ENCODE measurements around the gene DNAJC1.
A peak's percentile ranks its signal among the peaks of the same experiment; 100 is the strongest.
"Not testable (repeated sequence)": the region's sequence is repeated elsewhere in the genome, so short reads cannot be mapped to it uniquely, and the experiment has no call there.

The DNAJC1 gene

DNA sequence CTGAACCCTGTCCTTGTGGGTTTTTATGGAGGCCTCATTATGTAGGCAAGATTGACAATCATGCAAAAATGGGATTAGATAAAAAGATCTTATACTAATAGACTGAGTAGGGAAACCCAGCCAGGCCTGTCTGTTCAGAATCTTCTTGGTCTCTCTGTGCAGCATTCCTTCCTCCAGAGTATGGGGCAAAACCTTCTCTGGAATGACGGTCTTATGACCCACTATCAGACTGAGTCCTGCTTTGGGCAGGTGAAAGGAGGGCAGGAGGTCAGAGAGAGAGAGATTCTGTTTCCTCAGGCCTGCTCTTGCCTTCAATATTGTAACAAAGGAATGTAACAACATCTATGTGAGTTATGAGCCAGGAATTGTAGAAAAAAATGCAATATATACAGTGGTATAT, 182.6 kb downstream of the DNAJC1 start:
- H3K27ac Mint-ChIP-seq: no peak overlapping the region
- ATAC-seq (replicated peaks) (no peak), DNase-seq (no peak)
- H3K9me3 Mint-ChIP-seq: no peaks in the 10 kb centered on the region
- H3K27me3 Mint-ChIP-seq: no peaks in the 10 kb centered on the region
- H3K36me3 Mint-ChIP-seq (ENCODE audit: insufficient read depth): no peaks in the 10 kb centered on the region
- H3K4me3 Mint-ChIP-seq: no peak overlapping the region
- H3K4me1 Mint-ChIP-seq (ENCODE audit: low read depth in 2 of 2): peaks cover 0 to 3% of the 10 kb centered on the region in 2 donors

DNA sequence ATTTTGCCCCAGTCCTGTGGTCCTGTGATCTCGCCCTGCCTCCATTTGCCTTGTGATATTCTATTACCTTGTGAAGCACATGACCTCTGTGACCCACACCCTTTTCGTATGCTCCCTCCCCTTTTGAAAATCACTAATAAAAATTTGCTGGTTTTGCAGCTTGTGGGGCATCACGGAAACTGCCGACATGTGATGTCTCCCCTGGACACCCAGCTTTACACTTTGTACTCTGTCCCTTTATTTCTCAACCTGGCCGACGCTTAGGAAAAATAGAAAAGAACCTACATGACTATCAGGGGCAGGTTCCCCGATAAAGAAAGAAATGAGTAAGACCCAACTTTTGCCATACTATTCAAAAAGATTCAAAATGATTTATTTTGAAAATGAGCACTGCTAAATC, 185.1 kb downstream of the DNAJC1 start:
- not testable (repeated sequence) for H3K36me3 Mint-ChIP-seq (ENCODE audit: insufficient read depth); H3K27ac Mint-ChIP-seq; H3K27me3 Mint-ChIP-seq; H3K4me3 Mint-ChIP-seq; H3K9me3 Mint-ChIP-seq; DNase-seq; ATAC-seq (replicated peaks); H3K4me1 Mint-ChIP-seq (ENCODE audit: low read depth in 2 of 2)

GRCh38 chr10:21814866-21815265, 188.7 kb downstream of the DNAJC1 start:
- Mint-ChIP-seq H3K36me3 (ENCODE audit: insufficient read depth) (no peaks in the 10 kb centered on the region), H3K4me3 (no peak overlapping the region), H3K27ac (no peak overlapping the region), H3K27me3 (no peaks in the 10 kb centered on the region), H3K4me1 (ENCODE audit: low read depth in 2 of 2) (peaks cover 0 to 2% of the 10 kb centered on the region in 2 donors), H3K9me3 (no peaks in the 10 kb centered on the region)
- ATAC-seq (replicated peaks): no peak
- no peak for DNase-seq

DNA sequence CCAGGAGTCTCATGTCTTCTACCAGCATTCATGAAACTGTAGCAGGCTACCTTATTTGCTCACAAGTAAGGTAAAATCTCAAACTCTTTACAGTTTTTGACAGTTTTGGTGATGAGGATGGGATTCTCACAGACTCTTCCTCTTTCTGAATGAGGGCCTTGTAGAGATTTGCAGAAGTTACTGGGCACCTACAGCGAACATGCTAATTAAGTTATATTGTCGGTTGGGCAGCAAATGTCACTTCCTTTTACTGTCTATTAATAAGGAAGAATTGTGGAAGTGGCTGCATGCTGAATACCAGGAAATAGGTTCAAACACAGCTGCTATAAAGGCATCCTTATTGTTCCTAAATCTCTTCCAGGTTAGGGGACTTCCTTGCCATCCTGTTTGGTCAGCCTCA, 189.6 kb downstream of the DNAJC1 start:
- ATAC-seq (replicated peaks): no peak
- H3K27me3 Mint-ChIP-seq: no peaks in the 10 kb centered on the region
- no peaks in the 10 kb centered on the region for H3K36me3 Mint-ChIP-seq (ENCODE audit: insufficient read depth)
- no peak for DNase-seq
- H3K4me1 Mint-ChIP-seq (ENCODE audit: low read depth in 2 of 2): peaks cover 0 to 2% of the 10 kb centered on the region in 2 donors
- H3K27ac Mint-ChIP-seq: no peak overlapping the region
- no peak overlapping the region for H3K4me3 Mint-ChIP-seq
- H3K9me3 Mint-ChIP-seq: no peaks in the 10 kb centered on the region

DNA sequence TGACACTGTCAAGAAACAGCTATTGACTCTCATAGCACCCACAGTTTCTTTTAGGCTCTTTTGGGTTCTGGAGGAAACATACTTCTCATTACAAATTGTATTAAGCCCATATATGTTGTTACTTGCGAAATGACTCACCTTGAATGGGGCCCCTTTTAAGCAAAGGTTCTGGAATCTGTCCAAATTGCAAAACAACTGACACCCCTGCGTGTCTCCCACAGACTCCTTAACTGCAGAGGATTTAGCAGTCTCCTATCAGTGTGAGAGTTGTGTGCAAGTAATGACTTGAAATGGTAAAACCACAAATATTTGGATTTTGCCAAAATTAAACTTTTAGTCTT, 192.3 kb downstream of the DNAJC1 start:
- DNase-seq (no peak), ATAC-seq (replicated peaks) (no peak)
- Mint-ChIP-seq H3K27me3 (no peaks in the 10 kb centered on the region), H3K4me3 (no peak overlapping the region), H3K27ac (no peak overlapping the region), H3K4me1 (ENCODE audit: low read depth in 2 of 2) (peaks cover 0 to 5% of the 10 kb centered on the region in 2 donors), H3K9me3 (no peaks in the 10 kb centered on the region), H3K36me3 (ENCODE audit: insufficient read depth) (no peaks in the 10 kb centered on the region)

DNA sequence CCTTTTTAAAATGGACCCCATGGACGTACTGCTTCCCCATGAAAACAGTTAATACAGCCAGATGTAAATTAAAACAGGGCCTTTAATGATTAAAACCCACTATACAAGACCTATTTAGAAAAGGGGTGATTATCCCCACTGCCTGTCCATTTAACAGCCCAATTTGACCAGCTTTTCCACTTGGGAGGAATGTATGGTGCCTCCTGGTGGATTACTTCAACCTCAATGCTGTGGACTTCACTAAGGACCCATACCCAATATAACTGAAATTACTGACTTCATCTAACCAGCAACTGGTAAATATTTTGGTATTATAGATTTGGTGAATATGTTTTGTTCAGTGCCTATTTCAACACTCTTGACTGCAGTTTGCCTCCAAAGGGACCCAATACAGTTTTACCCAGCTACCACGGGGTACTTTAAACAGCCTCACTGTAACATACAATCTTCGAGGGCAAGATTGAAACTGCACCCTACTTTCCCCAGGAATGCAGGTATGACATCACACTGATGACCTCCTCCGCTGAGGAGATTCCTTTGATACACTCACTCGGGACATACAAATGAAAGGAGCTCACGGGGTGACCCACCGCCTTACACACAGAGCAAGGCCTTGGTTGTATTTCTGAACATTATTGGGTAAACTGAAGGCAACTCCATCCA, 192.8 kb downstream of the DNAJC1 start:
- ATAC-seq (replicated peaks) (no peak), DNase-seq (no peak)
- H3K9me3 Mint-ChIP-seq: no peaks in the 10 kb centered on the region
- H3K36me3 Mint-ChIP-seq (ENCODE audit: insufficient read depth): no peaks in the 10 kb centered on the region
- peak overlapping the region in 1 of 2 donors; percentile 22 for H3K27ac Mint-ChIP-seq
- H3K27me3 Mint-ChIP-seq: no peaks in the 10 kb centered on the region
- peaks cover 0 to 5% of the 10 kb centered on the region in 2 donors for H3K4me1 Mint-ChIP-seq (ENCODE audit: low read depth in 2 of 2)
- no peak overlapping the region for H3K4me3 Mint-ChIP-seq

GRCh38 chr10:21808550-21808949, 195.0 kb downstream of the DNAJC1 start:
- Mint-ChIP-seq H3K27me3 (no peaks in the 10 kb centered on the region), H3K4me3 (no peak overlapping the region), H3K4me1 (ENCODE audit: low read depth in 2 of 2) (peaks cover 0 to 3% of the 10 kb centered on the region in 2 donors), H3K9me3 (no peaks in the 10 kb centered on the region), H3K27ac (no peak overlapping the region), H3K36me3 (ENCODE audit: insufficient read depth) (no peaks in the 10 kb centered on the region)
- ATAC-seq (replicated peaks): no peak
- DNase-seq: no peak

- ATAC-seq (replicated peaks): no peak
- peak overlapping the region in 1 of 2 donors; percentile 21 for H3K27ac Mint-ChIP-seq
- no peak overlapping the region for H3K4me3 Mint-ChIP-seq
- no peak for DNase-seq
- no peaks in the 10 kb centered on the region for H3K9me3 Mint-ChIP-seq
- H3K4me1 Mint-ChIP-seq (ENCODE audit: low read depth in 2 of 2): peaks cover 0 to 3% of the 10 kb centered on the region in 2 donors
- no peaks in the 10 kb centered on the region for H3K36me3 Mint-ChIP-seq (ENCODE audit: insufficient read depth)
- no peaks in the 10 kb centered on the region for H3K27me3 Mint-ChIP-seq
Observed at GRCh38 chr10:21807180-21807579, 196.3 kb downstream of the DNAJC1 start.

GRCh38 chr10:21803374-21803773, 200.2 kb downstream of the DNAJC1 start:
- no peaks in the 10 kb centered on the region for H3K9me3 Mint-ChIP-seq
- no peaks in the 10 kb centered on the region for H3K27me3 Mint-ChIP-seq
- H3K36me3 Mint-ChIP-seq (ENCODE audit: insufficient read depth): no peaks in the 10 kb centered on the region
- H3K4me3 Mint-ChIP-seq: no peak overlapping the region
- ATAC-seq (replicated peaks) (no peak), DNase-seq (no peak)
- H3K27ac Mint-ChIP-seq: no peak overlapping the region
- H3K4me1 Mint-ChIP-seq (ENCODE audit: low read depth in 2 of 2): peaks cover 7 to 16% of the 10 kb centered on the region in 2 donors

GRCh38 chr10:21801609-21802008, 201.9 kb downstream of the DNAJC1 start:
- no peak overlapping the region for H3K4me3 Mint-ChIP-seq
- H3K27me3 Mint-ChIP-seq: no peaks in the 10 kb centered on the region
- peaks cover 3% of the 10 kb centered on the region for H3K36me3 Mint-ChIP-seq (ENCODE audit: insufficient read depth)
- no peak for DNase-seq
- no peak overlapping the region for H3K27ac Mint-ChIP-seq
- H3K4me1 Mint-ChIP-seq (ENCODE audit: low read depth in 2 of 2): peaks cover 11 to 26% of the 10 kb centered on the region in 2 donors
- no peak for ATAC-seq (replicated peaks)
- no peaks in the 10 kb centered on the region for H3K9me3 Mint-ChIP-seq

- peak; percentile 93 for ATAC-seq (replicated peaks)
- Mint-ChIP-seq H3K4me1 (ENCODE audit: low read depth in 2 of 2) (peaks cover 11 to 26% of the 10 kb centered on the region in 2 donors), H3K4me3 (peak overlapping the region in 1 of 2 donors; percentile 26), H3K27me3 (no peaks in the 10 kb centered on the region), H3K27ac (peak overlapping the region; percentile 0 to 88), H3K36me3 (ENCODE audit: insufficient read depth) (peaks cover 3% of the 10 kb centered on the region), H3K9me3 (no peaks in the 10 kb centered on the region)
- no peak for DNase-seq
Observed at GRCh38 chr10:21797984-21798765, 205.4 kb downstream of the DNAJC1 start.

DNA sequence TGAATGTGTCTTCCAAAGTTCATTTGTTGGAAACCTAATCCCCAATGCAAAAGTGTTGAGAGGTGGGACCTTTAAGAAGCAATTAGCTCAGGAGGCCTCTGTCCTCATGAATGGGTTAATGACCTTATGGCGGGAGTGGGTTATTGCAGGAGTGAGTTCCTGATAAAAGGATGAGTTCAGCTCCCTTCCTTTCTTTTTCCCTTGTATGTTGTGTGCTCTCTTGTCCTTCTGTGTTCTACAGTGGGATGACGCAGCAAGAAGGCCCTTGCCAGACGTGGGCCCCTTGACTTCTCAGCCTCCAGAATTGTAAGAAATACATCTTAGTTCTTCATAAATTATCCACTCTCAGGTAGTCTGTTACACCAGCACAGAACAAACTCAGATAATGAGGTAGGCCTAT, 206.0 kb downstream of the DNAJC1 start:
- Mint-ChIP-seq H3K36me3 (ENCODE audit: insufficient read depth) (peaks cover 3% of the 10 kb centered on the region), H3K9me3 (no peaks in the 10 kb centered on the region), H3K4me3 (peak overlapping the region in 1 of 2 donors; percentile 26), H3K4me1 (ENCODE audit: low read depth in 2 of 2) (peaks cover 11 to 26% of the 10 kb centered on the region in 2 donors), H3K27me3 (no peaks in the 10 kb centered on the region), H3K27ac (peak overlapping the region; percentile 0 to 88)
- DNase-seq (no peak), ATAC-seq (replicated peaks) (peak; percentile 11)

DNA sequence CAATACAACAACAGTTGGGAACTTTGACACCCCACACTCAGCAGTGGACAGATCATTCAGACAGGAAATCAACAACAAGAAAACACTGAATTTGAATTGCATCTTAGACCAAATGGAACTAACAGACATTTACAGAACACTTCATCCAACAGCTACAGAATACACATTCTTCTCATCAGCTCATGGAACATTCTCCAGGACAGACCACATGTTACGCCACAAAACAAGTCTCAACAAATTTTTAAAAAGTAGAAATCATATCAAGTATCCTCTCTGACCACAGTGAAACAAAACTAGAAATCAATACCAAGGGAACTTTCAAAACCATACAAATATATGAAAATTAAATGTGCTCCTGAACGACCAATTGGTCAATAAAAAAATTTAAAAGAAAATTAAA, 212.3 kb downstream of the DNAJC1 start:
- DNase-seq (no peak), ATAC-seq (replicated peaks) (no peak)
- H3K27ac Mint-ChIP-seq: no peak overlapping the region
- no peaks in the 10 kb centered on the region for H3K36me3 Mint-ChIP-seq (ENCODE audit: insufficient read depth)
- no peak overlapping the region for H3K4me3 Mint-ChIP-seq
- peaks cover 3 to 19% of the 10 kb centered on the region in 2 donors for H3K4me1 Mint-ChIP-seq (ENCODE audit: low read depth in 2 of 2)
- no peaks in the 10 kb centered on the region for H3K27me3 Mint-ChIP-seq
- no peaks in the 10 kb centered on the region for H3K9me3 Mint-ChIP-seq

DNA sequence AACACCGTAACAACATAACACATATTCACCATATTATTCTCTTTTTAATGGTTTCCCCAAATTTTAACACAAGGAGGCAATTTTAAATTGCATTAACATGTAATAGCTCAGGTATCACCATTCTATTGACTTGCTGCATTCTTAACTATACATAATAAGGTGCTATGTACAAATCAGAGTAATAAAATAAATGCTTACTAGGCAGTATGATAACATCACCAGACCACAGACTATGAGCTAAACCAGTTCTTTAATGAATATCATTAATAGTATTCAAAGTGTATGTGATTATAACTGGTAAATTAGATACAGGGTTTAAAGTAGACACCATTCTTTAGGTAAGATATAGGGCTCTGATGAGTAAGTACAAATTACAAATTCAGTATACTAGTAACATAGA, 226.6 kb downstream of the DNAJC1 start:
- peaks cover 7% of the 10 kb centered on the region for H3K36me3 Mint-ChIP-seq (ENCODE audit: insufficient read depth)
- no peak for DNase-seq
- H3K4me1 Mint-ChIP-seq (ENCODE audit: low read depth in 2 of 2): peaks cover 0 to 13% of the 10 kb centered on the region in 2 donors
- ATAC-seq (replicated peaks): no peak
- no peaks in the 10 kb centered on the region for H3K9me3 Mint-ChIP-seq
- no peak overlapping the region for H3K27ac Mint-ChIP-seq
- no peaks in the 10 kb centered on the region for H3K27me3 Mint-ChIP-seq
- no peak overlapping the region for H3K4me3 Mint-ChIP-seq

Measured in effector memory CD8-positive, alpha-beta T cell (primary cell).